HG02840 (cell line): ENCODE measurements around the gene GPR176.

ENCODE experiments used
- ATAC-seq: cut with Tn5 transposase; IDR thresholded peaks from one replicate; pipeline ENCODE4 v1.9.1; 2021; ENCODE audit warnings: mild to moderate bottlenecking, moderate library complexity, moderate number of reproducible peaks; ENCODE audit not compliant: unreplicated experiment, low FRiP score

The GPR176 gene

GRCh38 chr15:39919748-39920509, at the start of gene GPR176:
Gene GPR176 (minus strand): TSS chr15:39920266. CDS start chr15:39920026, 240 bp downstream.
- ATAC-seq, result no peak

- ATAC-seq, result no peak
Observed at GRCh38 chr15:39969002-39969394, 48.9 kb upstream of the GPR176 start.

GRCh38 chr15:39968273-39969001, 48.4 kb upstream of the GPR176 start:
- ATAC-seq, result no peak

GRCh38 chr15:39966521-39966920, 46.5 kb upstream of the GPR176 start:
- no peak for ATAC-seq

GRCh38 chr15:39963786-39964185, 43.7 kb upstream of the GPR176 start:
- ATAC-seq, result no peak

- ATAC-seq, result no peak
Observed at GRCh38 chr15:39961051-39961450, 41.0 kb upstream of the GPR176 start.

GRCh38 chr15:39960411-39960810, 40.3 kb upstream of the GPR176 start:
- no peak for ATAC-seq

GRCh38 chr15:39959411-39959810, 39.3 kb upstream of the GPR176 start:
- ATAC-seq, result no peak

- ATAC-seq, result no peak
Observed at GRCh38 chr15:39957481-39957880, 37.4 kb upstream of the GPR176 start.

GRCh38 chr15:39953521-39953920, 33.5 kb upstream of the GPR176 start:
- no peak for ATAC-seq

GRCh38 chr15:39951561-39951960, 31.5 kb upstream of the GPR176 start:
- no peak for ATAC-seq

GRCh38 chr15:39948817-39949216, 28.8 kb upstream of the GPR176 start:
- no peak for ATAC-seq

GRCh38 chr15:39947401-39948197, 27.5 kb upstream of the GPR176 start:
- no peak for ATAC-seq

- ATAC-seq, result no peak
Observed at GRCh38 chr15:39946862-39947261, 26.8 kb upstream of the GPR176 start.

GRCh38 chr15:39944726-39945125, 24.7 kb upstream of the GPR176 start:
- no peak for ATAC-seq

- no peak for ATAC-seq
Observed at GRCh38 chr15:39942753-39943150, 22.7 kb upstream of the GPR176 start.

- no peak for ATAC-seq
Observed at GRCh38 chr15:39942101-39942752, 22.2 kb upstream of the GPR176 start.

- ATAC-seq, result no peak
Observed at GRCh38 chr15:39939487-39940452, 19.7 kb upstream of the GPR176 start.

- ATAC-seq, result no peak
Observed at GRCh38 chr15:39937696-39938095, 17.6 kb upstream of the GPR176 start.
